HG03442 (cell line): Measurements from ENCODE around the gene ANKRD42.
A peak's percentile ranks its signal among the peaks of the same experiment; 100 is the strongest.
"Not testable (repeated sequence)": the region's sequence is repeated elsewhere in the genome, so short reads cannot be mapped to it uniquely, and the experiment has no call there.

Source experiments
- ATAC-seq: cut with Tn5 transposase; IDR thresholded peaks from one replicate; pipeline ENCODE4 v1.9.1; 2021; ENCODE audit warnings: mild to moderate bottlenecking, moderate library complexity; ENCODE audit not compliant: unreplicated experiment

The ANKRD42 gene

GRCh38 chr11:83170865-83171264 is 22.6 kb upstream of the ANKRD42 start:
- no peak for ATAC-seq

- ATAC-seq = no peak
These were observed 21.0 kb upstream of the ANKRD42 start for GRCh38 chr11:83172551-83172950.

DNA sequence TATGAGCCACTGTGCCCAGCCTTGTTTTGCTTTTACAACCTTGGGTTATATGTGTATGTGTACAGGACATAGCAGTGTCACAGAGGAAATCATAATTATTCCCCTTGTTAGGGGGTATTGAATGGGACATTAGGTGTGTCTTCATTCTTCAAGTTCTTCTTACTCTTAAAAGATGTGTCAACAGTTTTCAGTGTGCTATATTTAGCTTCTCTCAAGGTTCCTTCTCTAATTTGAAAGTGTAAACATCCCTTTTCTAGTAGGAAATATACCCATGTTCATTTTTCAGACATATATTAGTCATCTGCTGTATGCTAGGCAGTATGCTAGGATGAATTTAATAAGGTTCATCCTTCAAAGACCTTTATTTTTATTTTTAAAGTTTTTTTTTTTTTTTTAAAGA is 19.5 kb upstream of the ANKRD42 start:
- ATAC-seq = peak; percentile 62

DNA sequence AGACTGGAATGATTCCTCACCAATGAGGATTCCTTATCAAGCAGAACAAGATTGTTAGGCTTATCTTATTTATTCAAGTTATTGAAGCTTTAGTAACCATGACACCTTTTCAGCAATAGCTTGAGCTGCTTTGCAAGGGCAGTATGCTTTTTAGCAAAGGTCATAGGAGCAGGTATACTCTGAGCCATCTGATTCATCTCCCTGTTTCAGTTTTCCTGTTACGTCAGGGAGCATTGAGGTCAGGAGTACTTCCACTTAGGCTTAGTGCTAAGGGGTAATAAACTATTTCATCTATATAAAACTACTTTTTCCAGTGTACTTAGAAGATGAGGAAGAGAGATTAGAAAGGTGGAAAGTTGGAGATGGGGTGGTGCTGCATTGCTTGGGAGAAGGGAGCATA is 17.7 kb upstream of the ANKRD42 start:
- no peak for ATAC-seq

- ATAC-seq = no peak
These were observed 11.7 kb upstream of the ANKRD42 start for GRCh38 chr11:83181815-83182214.

- no peak for ATAC-seq
These were observed 7.7 kb upstream of the ANKRD42 start for GRCh38 chr11:83185767-83186166.

DNA sequence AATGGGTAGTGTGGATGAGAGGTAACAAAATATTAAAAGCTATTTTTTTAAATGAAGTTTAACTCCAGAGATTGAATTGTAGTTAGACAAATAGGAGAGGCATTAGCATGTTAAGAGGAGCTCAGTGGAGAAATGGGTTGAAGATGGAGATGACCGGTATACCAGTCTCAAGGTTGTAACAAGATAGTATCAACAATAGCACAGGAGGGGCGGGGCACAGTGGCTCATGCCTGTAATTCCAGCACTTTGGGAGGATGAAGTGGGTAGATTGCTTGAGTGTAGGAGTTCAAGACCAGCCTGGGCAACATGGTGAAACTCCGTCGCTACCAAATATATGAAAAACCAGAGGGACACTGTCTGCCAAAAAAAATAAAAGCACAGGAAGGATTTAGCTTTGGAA is 6.0 kb upstream of the ANKRD42 start:
- no peak for ATAC-seq

DNA sequence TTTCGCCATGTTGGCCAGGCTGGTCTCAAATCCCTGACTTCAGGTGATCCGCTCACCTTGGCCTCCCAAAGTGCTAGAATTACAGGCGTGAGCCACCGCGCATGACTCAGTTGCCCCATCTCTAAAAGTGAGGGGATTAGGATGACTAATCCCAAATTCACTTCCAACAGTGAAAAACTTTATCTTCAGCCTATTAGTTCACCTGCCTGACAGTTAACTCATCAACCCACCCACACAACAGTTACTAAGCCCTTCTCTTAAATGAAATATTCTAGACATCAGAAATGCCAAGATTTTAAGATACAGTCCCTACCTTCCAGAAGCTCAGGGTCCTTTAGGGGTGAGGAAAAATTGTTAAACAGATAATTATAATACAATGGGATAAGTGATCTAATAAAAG is 2.0 kb upstream of the ANKRD42 start:
- no peak for ATAC-seq

GRCh38 chr11:83191986-83192385 is 1.5 kb upstream of the ANKRD42 start:
- ATAC-seq = no peak

GRCh38 chr11:83192606-83193245 is 786 bp upstream of the ANKRD42 start:
- no peak for ATAC-seq

GRCh38 chr11:83194281-83195142 is 1.0 kb downstream of the ANKRD42 start:
- peak; percentile 45 for ATAC-seq

GRCh38 chr11:83195143-83195466 is 1.6 kb downstream of the ANKRD42 start:
- no peak for ATAC-seq

GRCh38 chr11:83195649-83196048 is 2.1 kb downstream of the ANKRD42 start:
- no peak for ATAC-seq

DNA sequence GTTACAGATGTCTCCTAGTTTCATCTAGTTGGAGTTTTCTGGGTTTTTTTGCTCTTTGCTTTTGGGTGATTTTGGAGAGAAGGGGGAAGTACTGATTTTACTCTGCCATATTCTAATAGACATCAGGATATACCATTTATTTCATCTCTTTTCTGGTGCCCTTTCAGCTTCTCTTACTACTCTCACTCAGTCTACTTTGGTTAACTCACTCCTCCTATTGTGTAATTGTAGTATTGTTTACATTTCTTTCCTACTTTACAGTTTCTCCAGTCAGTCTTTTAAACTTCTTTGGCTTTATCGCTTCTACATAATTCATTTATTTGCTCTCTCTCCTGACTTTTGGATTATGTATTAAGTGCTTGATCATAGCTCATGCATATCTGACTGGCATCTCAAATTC is 6.5 kb downstream of the ANKRD42 start:
- no peak for ATAC-seq

- ATAC-seq = no peak
These were observed 12.2 kb downstream of the ANKRD42 start for GRCh38 chr11:83205608-83206185.

GRCh38 chr11:83206221-83206620 is 12.7 kb downstream of the ANKRD42 start:
- ATAC-seq = no peak

DNA sequence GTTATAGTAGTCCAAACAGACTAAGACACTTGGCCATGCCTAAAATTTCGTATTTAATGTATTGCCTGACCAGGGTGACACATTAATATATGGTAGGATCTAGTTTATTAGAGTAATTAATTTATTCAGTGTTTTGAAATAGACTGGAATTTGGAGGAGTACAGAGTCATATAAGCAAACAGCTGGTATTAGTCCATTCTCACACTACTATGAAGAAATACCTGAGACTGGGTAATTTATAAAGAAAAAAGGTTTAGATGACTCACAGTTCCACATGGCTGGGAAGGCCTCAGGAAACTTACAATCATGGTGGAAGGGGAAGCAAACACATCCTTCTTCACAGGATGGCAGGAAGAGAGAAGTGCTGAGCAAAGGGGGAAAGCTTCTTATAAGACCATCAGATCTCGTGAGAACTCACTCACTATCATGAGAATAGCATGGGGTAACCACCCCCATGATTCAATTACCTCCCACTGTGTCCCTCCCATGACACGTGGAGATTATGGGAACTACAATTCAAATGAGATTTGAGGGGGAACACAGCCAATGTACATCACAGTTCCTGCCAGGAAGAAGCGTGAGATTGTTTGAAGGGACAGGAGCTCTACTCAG is 13.4 kb downstream of the ANKRD42 start:
- not testable (repeated sequence) for ATAC-seq

DNA sequence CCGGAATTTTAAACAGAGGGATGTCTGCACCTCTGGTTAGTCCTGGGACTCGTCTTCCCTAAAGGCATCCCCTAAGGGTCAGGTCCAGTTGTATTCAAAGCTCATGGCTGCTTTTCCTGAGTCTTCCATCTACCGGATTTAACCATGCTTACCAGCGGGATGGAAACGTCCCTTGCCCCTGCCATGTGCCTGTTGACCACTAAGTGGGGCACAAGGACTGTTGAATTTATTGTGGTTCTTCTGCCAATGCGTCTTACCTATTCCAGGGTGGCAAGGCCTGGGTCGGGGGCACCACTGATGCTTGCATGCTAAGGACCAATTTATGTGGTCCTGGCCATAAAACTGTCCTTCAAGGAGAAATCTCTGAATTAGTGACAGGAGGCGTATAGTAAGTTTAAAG is 25.6 kb downstream of the ANKRD42 start:
- no peak for ATAC-seq

- ATAC-seq = no peak
These were observed 26.7 kb downstream of the ANKRD42 start for GRCh38 chr11:83220260-83220659.

- ATAC-seq = no peak
These were observed 28.2 kb downstream of the ANKRD42 start for GRCh38 chr11:83221694-83222093.

DNA sequence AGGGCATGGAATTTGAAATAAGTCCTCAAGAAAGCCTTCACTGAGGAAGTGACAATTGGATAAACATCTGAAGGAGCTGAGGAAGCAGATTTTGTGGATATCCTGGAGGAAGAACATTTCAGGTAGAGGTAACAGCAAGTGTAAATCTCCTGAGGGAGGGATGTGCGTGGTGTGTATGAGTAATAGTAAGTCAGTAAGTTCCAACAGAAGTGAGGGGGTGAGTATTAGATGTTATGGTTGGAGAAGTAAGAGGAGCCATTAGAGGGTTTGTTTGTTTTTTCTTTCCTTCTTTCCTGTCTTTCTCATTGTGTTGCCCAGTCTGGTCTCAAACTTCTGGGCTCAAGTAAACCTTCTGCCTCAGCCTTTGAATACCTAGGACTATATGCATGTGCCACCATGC is 29.0 kb downstream of the ANKRD42 start:
- ATAC-seq = no peak

DNA sequence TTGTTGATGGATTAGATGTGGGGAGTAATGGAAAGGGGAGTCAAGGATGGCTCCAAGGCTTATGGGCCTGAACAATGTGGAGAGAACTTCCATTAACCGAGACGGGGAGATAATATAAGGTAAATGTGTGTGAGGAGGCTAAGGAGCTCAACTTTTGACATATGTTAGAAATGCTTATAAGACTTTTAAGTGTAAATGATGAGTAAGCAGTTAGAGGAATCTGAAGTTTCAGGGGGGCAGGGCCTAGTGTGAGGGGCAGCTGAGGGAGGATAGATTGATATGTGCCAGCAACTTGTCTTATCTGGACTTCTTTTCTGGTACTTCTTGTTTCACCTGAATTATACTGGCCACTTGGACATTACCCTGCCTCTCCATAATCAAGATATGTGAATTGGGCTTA is 29.9 kb downstream of the ANKRD42 start:
- no peak for ATAC-seq
